ENCODE data around the gene MAGI1.
A peak's percentile ranks its signal among the peaks of the same experiment; 100 is the strongest.

The MAGI1 gene

GRCh38 chr3:65500398-65501306 lies 538.1 kb downstream of the MAGI1 start:
- no peak for DNase-seq

DNA sequence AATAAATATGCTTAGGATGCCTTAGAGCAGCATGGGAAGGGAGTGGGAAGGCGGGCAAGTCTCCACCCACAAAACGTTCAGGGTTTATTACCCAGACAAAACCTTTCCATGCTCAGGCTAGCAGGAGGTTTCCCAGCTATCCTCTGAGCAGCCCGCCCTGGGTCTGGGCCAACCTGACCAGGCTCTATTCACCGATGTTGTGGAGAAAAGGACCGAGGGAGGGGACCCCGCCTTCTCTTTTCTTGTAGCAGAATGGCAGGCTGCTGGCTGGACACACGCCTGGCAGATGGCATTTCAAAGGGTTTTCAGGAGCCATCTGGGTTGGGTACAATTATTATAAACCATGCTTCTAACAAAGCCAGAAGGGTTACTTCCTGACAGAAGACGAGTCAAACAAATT lies 540.9 kb downstream of the MAGI1 start:
- DNase-seq, result no peak

- no peak for DNase-seq
Measured at GRCh38 chr3:65497236-65497635, 541.5 kb downstream of the MAGI1 start.

DNA sequence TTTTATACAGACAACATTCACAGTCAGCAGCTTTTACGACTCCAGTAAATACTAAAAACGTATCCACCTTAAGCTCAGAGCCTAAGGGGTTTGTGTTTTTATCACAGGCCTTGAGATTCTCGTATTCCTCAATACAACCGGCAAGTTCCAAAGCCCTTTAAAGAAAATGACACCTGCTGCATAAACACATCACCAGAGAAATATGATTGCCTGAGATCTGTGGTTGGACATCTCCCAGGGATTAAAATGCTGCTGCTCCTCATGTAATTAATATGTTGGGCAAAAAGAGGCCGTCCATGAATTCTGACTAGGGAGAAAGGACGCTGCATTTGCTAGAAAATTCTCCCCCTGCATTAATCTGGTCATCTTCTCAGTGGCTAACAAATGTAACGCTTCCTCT lies 544.8 kb downstream of the MAGI1 start:
- no peak for DNase-seq

DNA sequence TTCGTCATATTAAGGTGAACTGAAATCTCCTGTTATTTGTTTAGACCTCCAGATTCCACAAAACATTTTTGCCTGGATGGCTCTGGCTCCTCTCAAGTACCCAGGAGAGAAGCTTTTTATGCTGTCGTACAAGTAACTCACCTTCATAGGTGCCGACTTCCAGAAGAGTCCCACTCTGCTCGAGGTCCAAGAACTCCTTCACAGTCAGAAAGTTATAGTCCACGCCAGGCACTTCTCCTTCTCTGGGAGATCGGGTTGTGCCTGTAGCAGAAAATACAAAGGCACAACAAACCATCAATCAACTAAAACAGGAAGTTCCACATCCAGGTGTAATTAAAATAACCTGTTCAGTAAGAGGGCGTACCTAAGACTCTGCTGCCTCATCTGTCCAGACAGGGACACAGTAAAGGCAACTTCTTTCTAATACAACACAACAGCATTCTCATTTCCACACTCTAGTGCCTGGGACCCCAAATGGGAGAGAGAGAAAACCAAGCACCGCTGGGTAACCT lies 545.3 kb downstream of the MAGI1 start:
- no peak for DNase-seq

- DNase-seq, result no peak
Measured at GRCh38 chr3:65492249-65492648, 546.5 kb downstream of the MAGI1 start.

DNA sequence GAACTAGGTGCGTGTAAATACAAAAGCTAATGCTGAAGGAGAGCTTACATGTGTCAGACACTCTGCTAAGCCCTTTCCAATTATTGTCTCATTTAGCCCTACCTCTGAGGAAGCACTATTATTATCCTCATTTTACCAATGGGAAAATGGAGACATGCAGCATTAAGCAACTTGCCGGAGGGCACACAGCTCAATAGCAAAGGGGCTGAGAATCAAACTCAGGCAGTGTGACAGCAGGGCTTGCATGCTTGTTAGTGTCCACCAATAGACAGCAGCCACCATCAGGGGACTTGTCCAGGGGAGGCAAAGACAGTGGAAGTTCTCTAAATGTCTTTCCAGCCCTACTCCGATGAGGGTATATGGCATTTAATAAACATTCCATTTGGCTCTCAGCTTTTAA lies 548.6 kb downstream of the MAGI1 start:
- no peak for DNase-seq

DNA sequence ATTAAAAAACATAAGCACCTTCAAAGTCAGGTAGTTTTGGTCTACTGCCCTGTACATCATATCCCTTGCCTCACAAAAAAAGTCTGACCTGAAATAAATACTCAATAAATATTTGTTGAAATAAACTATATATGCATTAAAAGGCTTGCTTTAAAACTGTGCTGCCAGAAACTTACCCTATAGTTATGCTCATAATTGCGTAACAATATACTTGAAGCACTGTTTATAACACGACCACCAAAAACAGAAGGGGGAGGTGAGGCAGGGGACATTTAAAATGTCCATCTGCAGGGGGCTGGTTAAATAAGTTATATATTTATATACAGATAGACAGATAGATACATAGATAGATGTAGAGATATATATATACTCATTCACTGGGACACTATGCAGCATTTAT lies 549.5 kb downstream of the MAGI1 start:
- no peak for DNase-seq

GRCh38 chr3:65485826-65486469 lies 552.8 kb downstream of the MAGI1 start:
- DNase-seq, result no peak

GRCh38 chr3:65484964-65485363 lies 553.8 kb downstream of the MAGI1 start:
- no peak for DNase-seq

GRCh38 chr3:65483480-65483879 lies 555.2 kb downstream of the MAGI1 start:
- no peak for DNase-seq

- no peak for DNase-seq
Measured at GRCh38 chr3:65483011-65483410, 555.7 kb downstream of the MAGI1 start.

GRCh38 chr3:65481085-65481484 lies 557.6 kb downstream of the MAGI1 start:
- no peak for DNase-seq

- DNase-seq, result no peak
Measured at GRCh38 chr3:65479990-65480389, 558.7 kb downstream of the MAGI1 start.

DNA sequence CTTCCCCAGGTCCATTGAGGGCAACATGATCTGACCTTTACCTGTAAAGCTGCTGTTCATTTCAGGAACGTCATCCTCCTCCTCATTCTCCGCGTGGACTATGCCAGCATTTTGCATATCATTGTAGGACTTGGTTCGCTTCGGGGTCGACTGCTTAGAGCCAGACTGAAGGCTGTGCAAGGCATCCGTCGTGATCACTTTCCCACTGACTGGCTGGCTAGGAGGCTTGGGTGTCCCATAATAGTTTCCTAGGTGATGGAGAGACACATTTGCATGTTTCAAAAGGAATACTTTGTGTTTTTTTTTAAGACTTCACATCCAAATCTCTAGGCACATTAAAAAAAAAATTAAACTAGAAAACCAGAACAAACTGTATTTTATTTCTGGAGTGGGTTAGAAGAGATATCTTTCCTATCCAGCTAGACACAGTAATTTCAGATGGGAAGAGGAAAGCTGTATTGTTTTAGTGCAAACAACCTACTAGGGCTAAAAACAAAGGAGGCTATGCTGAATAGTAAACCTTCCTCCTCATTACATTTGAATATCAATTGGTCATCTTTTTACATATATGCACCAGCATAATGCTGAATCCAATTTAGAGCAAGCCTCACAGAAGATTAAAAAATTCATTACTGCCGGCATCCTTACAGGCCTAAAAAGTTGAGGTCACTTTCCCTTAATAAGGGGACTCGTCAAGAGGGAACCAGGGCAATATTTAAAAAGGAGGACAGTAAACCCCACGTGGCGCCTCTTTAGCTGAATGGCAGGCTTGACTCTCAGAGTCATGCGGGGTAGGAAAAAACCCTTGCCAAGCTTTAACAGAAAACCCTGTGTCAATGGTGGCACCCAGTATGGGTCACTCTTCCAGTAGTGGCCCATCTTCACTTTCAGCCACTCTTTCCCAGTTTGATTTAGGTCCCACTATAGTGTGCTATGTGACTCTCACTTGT lies 559.9 kb downstream of the MAGI1 start:
- no peak for DNase-seq

DNA sequence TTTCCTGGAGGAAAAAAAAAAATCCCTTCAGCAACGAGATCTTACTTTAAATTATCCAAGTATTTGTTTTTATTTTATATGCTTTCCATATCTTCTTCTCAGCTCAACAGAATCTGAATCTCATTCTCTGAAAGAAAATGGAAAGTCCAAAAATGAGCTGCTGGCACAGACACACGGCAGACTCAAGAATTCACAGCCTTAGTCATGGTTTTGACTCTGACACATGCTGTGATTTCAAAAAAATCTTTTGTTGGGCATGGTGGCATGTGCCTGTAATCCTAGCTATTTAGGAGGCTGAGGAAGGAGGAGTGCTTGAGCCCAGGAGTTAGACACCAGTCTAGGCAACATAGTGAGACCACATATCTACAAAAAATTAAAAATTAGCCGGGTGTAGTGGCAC lies 565.0 kb downstream of the MAGI1 start:
- DNase-seq, result peak; percentile 22

DNA sequence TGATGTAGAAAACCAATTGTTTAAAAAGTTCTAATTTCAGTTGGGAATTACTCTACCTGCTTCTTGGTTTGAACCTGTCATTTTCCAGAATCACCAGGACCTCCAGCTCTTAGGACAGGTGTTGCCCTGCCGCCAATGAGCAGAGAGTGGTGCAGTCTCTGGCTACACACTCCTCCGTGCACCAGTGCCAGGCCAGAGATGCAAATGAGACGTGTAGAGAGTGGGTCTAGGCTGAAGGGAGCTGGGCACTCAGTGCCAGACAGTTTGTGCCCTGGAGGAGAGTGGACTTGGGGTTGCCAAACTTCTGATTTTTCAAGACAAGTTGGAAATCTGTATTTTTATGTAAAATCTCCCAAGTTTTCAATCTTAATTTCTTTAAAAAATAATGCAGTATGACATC lies 566.2 kb downstream of the MAGI1 start:
- no peak for DNase-seq

GRCh38 chr3:65466300-65466988 lies 572.3 kb downstream of the MAGI1 start:
- DNase-seq, result no peak

DNA sequence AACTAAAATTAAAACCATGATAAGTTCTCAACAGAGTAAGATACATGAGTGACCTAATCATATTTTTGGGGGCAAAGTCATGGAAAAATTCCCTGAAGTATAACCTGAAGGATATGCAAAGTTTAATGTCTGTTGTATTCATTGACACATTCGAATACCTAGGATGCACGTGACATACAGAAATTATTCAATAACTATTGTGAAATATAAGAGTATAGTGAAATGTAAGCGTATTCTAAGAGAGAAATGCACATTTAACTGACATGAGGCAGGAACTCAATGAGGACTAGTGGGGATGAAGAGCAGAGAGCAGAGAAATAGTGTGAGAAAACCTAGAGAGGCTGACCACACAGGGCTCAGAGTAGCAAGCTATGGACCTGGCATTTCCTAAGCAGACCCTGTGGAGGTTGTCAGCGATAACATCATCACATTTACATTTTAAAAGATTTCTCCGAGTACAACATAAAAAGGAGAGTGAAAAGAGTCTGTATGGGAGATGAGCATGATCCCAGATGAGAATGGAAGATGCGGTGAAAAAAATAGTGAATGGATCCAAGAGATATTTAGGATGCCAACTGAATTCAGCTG lies 588.8 kb downstream of the MAGI1 start:
- no peak for DNase-seq

DNA sequence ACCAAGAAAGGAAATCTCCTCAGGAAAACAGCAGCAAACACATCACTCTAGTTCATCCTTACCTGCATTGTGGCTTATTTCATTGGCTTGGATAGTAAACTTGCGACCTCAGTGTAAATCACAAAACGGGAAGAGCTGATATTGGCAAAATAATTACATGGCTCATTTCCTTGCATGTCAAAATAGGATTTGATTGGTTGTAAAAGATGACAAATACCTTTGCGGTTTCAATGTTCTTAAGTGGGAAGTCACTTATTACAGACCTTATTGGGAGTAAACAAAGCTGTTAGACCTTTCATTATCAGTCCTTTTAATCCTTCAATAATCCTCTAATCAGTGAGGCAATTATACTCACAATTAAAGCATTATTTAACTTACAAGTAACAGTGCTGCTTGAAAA lies 590.6 kb downstream of the MAGI1 start:
- DNase-seq, result no peak

DNA sequence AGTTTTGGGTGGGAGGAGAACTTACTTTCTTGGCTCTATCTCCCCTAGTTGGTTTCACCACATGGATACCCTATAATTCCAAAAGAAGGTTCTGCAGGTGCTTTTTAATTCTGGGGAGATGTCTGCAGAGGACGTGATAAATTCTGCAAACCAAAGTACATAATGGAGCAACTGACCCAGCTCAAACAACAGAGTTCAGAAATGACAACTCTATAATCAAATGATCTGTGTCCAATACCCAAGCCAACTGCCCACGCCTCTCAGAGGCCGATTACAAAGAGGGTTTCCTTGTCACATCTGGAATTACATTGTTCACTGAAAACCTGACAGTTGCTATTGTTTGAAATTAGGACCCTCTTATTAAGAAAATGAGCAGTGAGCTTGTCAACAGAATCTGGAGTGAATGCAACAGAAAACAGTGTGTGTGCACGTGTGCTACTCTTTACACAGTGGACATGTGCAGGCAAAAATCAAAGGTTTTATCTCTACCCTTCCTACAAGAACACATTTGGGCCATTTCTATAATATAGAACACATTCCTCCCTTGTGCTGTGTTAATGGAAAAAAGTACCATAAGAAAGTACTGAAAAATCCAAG lies 593.0 kb downstream of the MAGI1 start:
- DNase-seq, result no peak

DNA sequence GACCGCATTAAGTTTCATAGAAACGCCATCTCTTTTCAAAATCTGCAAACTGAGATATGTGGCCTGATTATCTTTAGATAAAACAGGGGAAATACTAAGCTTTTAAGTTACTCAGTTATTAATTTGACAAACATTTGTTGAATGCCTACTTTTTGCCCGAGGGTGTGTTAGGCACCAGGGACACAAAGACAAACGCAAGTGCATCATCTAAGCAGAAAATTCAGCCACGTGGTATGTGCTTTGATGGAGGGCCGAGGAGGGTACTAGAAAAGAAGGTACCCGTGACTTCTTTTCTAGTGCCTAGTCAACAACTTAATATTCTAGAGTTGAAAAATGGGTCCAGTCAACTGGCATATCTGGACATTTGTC lies 594.3 kb downstream of the MAGI1 start:
- DNase-seq, result no peak
